ENCODE measurements around the gene HIC1. TPM values are rescaled to one million over a fixed set of nuclear protein-coding genes. Genes with fewer than 3 reads are reported as not detected.

Gene HIC1
- total RNA-seq, 1 donor from 2014 or later = 21.6 TPM

GRCh38 chr17:2106308-2106955, 51.5 kb downstream of the HIC1 start:
- H3K36me3 Mint-ChIP-seq = peaks cover 6% of the 10 kb centered on the region
- H3K9me3 Mint-ChIP-seq = no peaks in the 10 kb centered on the region
- H3K27ac Mint-ChIP-seq = peak overlapping the region; percentile 24
- TF ChIP-seq CTCF (conservative IDR thresholded peaks at IDR 0.05) = no peak
- no peak overlapping the region for H3K4me3 Mint-ChIP-seq
- H3K27me3 Mint-ChIP-seq = no peaks in the 10 kb centered on the region
- H3K4me1 Mint-ChIP-seq (ENCODE audit: unreplicated experiment) = peaks cover 38% of the 10 kb centered on the region
- DNase-seq (ENCODE audit: extremely low spot score, unreplicated experiment) = no peak

GRCh38 chr17:2107050-2107449, 52.1 kb downstream of the HIC1 start:
- Mint-ChIP-seq H3K4me1 (ENCODE audit: unreplicated experiment) (peaks cover 42% of the 10 kb centered on the region), H3K36me3 (peaks cover 6% of the 10 kb centered on the region), H3K4me3 (no peak overlapping the region), H3K27ac (no peak overlapping the region), H3K9me3 (no peaks in the 10 kb centered on the region), H3K27me3 (no peaks in the 10 kb centered on the region)
- DNase-seq (ENCODE audit: extremely low spot score, unreplicated experiment) = no peak
- TF ChIP-seq CTCF (conservative IDR thresholded peaks at IDR 0.05) = no peak

DNA sequence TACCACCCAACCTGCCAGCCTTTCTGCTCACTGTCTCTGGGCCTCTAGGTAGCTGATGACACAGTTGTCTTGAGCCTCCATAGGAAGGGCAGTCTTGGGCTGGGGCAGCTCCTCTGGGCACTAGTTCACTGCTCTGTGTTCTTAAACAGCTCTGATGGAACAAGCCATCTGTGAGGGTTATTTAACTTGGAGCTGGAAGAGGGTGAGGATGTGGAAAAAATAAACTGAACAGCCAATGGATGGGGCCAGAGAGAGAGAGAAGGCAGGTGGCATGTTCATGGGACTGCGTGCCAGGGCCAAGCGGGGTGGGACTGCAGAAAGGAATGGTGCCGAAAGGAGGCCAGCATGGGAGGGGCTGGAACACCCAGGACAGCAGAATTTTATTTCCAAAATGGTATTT, 52.6 kb downstream of the HIC1 start:
- Mint-ChIP-seq H3K9me3 (no peaks in the 10 kb centered on the region), H3K27me3 (no peaks in the 10 kb centered on the region), H3K4me3 (no peak overlapping the region), H3K36me3 (peaks cover 6% of the 10 kb centered on the region), H3K4me1 (ENCODE audit: unreplicated experiment) (peaks cover 42% of the 10 kb centered on the region), H3K27ac (no peak overlapping the region)
- no peak for TF ChIP-seq CTCF (conservative IDR thresholded peaks at IDR 0.05)
- DNase-seq (ENCODE audit: extremely low spot score, unreplicated experiment) = no peak

- Mint-ChIP-seq H3K27me3 (no peaks in the 10 kb centered on the region), H3K4me3 (no peak overlapping the region), H3K36me3 (peaks cover under 1% of the 10 kb centered on the region), H3K4me1 (ENCODE audit: unreplicated experiment) (peaks cover 39% of the 10 kb centered on the region), H3K27ac (no peak overlapping the region), H3K9me3 (no peaks in the 10 kb centered on the region)
- no peak for DNase-seq (ENCODE audit: extremely low spot score, unreplicated experiment)
- no peak for TF ChIP-seq CTCF (conservative IDR thresholded peaks at IDR 0.05)
These were observed 53.3 kb downstream of the HIC1 start for GRCh38 chr17:2108170-2108569.

DNA sequence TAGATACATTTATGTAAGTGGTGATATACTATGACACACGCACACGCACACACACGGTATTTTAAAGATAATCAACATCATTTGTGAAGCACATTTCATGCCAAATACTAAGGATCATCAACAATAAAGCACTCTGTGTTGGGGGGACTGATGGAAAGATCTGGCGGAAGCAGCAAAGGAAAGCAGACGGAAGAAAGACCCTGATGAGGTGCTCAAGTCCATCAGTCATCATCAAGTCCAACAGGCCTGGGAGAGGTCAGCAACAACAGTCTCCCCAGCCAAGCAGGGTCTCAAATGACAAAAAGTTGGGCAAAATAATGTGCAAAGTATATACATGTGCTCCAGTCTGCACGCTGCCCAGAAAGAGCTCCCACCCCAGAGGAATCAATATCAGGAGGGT, 55.5 kb downstream of the HIC1 start:
- H3K27me3 Mint-ChIP-seq = no peaks in the 10 kb centered on the region
- no peak overlapping the region for H3K4me3 Mint-ChIP-seq
- peaks cover 6% of the 10 kb centered on the region for H3K36me3 Mint-ChIP-seq
- H3K27ac Mint-ChIP-seq = peak overlapping the region; percentile 89
- H3K4me1 Mint-ChIP-seq (ENCODE audit: unreplicated experiment) = peaks cover 38% of the 10 kb centered on the region
- no peak for TF ChIP-seq CTCF (conservative IDR thresholded peaks at IDR 0.05)
- DNase-seq (ENCODE audit: extremely low spot score, unreplicated experiment) = no peak
- H3K9me3 Mint-ChIP-seq = no peaks in the 10 kb centered on the region

Data from type B pancreatic cell (in vitro differentiated cells).